ENCODE data around the gene ZNF205. TPM values are rescaled to one million over a fixed set of nuclear protein-coding genes. Genes with fewer than 3 reads are reported as not detected.
A peak's percentile ranks its signal among the peaks of the same experiment; 100 is the strongest.

ZNF205 gene
- total RNA-seq, 1 experiment from 2014 or later: 40.2 TPM

DNA sequence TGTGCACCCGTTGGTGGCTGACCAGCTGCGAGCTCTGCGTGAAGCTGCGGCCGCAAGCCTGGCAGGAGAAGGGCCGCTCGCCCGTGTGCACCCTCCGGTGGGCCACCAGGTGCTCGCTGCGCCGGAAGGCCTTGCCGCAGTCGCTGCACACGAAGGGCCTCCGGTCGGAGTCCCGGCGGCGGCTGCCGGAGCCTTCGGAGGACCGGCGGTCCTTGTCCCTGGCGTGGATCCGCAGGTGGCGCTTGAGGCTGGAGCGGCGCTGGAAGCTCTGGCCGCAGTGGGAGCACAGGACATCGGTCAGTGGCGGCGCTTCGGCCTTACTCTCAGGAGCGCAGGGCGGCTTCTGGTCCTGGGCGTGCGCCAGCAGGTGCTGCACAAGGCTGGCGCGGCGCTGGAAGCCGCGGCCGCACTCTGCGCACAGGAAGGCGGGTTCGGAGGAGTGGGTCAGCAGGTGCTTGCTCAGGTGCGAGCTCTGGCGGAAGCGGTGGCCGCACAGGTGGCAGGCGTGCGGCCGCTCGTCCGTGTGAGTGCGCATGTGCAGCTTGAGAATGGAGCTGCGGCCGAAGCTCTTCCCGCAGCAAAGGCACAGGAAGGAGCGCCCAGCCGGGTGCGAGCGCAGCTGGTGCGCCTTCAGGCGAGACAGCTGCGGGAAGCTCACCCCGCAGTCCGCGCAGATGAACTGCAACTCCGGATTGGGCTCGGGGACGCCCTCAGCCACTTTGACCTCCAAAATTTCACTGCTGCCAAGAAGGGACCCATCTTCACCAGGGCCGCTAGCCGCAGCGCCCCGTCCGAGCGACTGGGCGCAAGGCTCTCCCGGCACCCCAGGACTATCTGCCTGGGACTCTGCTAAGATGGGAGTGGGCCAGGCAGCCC is 22.4 kb upstream of the ZNF205 start:
- H3K36me3 ChIP-seq (replicated peaks; ENCODE audit: control insufficient read depth, insufficient read depth, low read length): peaks cover 27% of the 10 kb centered on the region
- DNase-seq: peak; percentile 54
- no peak overlapping the region for H3K4me3 ChIP-seq (ENCODE audit: insufficient read depth, low read depth, low read length)
- H3K27me3 ChIP-seq (ENCODE audit: control insufficient read depth, insufficient read depth, low read length): no peaks in the 10 kb centered on the region

DNA sequence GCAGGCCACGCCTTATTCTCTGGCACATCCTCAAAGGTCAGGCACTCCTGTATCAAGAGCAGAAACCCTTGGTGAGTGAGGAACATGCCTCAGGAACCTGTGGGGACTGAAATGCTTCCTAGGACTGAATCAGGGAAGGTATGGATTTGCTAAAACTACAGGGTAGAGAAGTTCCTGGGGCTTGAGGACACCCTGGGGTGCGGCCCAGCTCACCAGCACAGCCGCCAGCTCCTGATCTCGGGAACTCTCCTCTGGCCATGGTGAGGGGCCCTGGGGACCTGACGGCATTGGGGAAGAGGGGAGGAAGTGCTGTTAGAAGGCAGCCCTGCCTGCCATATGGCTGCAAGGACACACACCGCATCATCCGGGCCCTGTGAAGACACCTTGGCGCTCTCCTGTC is 20.8 kb upstream of the ZNF205 start:
- Histone ChIP-seq H3K36me3 (replicated peaks; ENCODE audit: control insufficient read depth, insufficient read depth, low read length) (peaks cover 31% of the 10 kb centered on the region), H3K27me3 (ENCODE audit: control insufficient read depth, insufficient read depth, low read length) (no peaks in the 10 kb centered on the region), H3K4me3 (ENCODE audit: insufficient read depth, low read depth, low read length) (no peak overlapping the region)
- no peak for DNase-seq

DNA sequence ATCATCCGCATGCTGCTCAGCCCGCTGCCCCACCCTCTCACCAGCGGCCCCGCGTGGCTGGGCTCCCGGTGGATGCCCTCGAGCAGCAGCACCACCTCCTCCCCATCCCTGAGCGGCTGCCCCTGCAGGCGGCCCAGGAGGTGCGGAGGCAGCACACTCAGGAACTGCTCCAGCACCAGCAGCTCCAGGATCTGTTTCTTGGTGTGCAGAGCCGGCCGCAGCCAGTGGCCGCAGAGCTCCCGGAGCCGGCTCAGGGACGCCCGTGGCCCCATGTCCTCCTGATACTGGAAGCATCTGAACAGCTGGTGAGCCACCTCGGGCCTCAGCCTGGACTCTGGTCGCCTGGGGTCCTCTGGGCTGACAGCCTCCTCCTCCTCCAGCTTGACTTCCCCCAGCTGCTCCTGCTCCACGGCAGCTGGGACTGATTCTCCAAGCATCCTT is 19.9 kb upstream of the ZNF205 start:
- Histone ChIP-seq H3K27me3 (ENCODE audit: control insufficient read depth, insufficient read depth, low read length) (no peaks in the 10 kb centered on the region), H3K4me3 (ENCODE audit: insufficient read depth, low read depth, low read length) (no peak overlapping the region), H3K36me3 (replicated peaks; ENCODE audit: control insufficient read depth, insufficient read depth, low read length) (peaks cover 31% of the 10 kb centered on the region)
- peak; percentile 54 for DNase-seq

- peak; percentile 88 for DNase-seq
Observed at GRCh38 chr16:3094289-3095027, 17.9 kb upstream of the ZNF205 start.

DNA sequence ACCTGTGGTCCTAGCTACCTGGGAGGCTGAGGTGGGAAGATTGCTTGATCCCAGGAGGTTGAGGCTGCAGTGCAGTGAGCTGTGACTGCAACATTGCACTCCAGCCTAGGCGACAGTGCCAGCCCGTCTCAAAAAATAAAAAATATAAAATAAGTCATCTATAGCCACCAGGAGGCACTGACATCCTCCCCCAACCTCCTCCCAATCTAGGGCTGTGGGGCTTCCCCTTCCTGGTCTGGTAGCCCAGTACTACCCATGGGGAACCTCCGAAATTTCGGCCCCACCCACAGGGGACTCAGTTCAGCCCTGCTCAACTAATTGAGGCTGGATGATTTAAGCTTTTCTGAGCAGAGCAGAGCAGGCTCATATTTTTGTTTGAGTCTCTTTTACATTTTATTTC is 16.5 kb upstream of the ZNF205 start:
- H3K36me3 ChIP-seq (replicated peaks; ENCODE audit: control insufficient read depth, insufficient read depth, low read length): peaks cover 21% of the 10 kb centered on the region
- H3K27me3 ChIP-seq (ENCODE audit: control insufficient read depth, insufficient read depth, low read length): no peaks in the 10 kb centered on the region
- DNase-seq: peak; percentile 80
- H3K4me3 ChIP-seq (ENCODE audit: insufficient read depth, low read depth, low read length): no peak overlapping the region

More at GRCh38 chr16:3094289-3095027, 17.9 kb upstream of the ZNF205 start:
- no peak overlapping the region for H3K4me3 ChIP-seq (ENCODE audit: insufficient read depth, low read depth, low read length)
- peaks cover 22% of the 10 kb centered on the region for H3K36me3 ChIP-seq (replicated peaks; ENCODE audit: control insufficient read depth, insufficient read depth, low read length)
- H3K27me3 ChIP-seq (ENCODE audit: control insufficient read depth, insufficient read depth, low read length): no peaks in the 10 kb centered on the region

DNA sequence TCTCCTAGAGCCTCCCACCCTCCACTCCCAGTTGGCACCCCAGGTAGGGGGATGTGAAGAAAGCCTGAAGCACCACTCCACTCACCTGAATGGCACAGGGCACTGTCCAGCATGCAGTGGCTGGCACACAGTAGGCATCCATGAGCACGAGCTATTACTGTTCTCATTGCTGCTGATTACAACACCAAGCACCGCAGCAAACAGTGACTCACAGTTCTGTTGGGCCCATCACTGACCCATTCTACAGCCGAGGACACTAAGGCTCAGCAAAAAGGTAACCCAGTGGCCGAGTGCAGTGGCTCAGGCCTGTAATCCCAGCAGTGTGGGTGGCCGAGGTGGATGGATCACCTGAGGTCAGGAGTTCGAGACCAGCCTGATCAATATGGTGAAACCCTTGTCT is 16.0 kb upstream of the ZNF205 start:
- peak; percentile 23 for DNase-seq
- Histone ChIP-seq H3K36me3 (replicated peaks; ENCODE audit: control insufficient read depth, insufficient read depth, low read length) (peaks cover 16% of the 10 kb centered on the region), H3K4me3 (ENCODE audit: insufficient read depth, low read depth, low read length) (no peak overlapping the region), H3K27me3 (ENCODE audit: control insufficient read depth, insufficient read depth, low read length) (no peaks in the 10 kb centered on the region)

DNA sequence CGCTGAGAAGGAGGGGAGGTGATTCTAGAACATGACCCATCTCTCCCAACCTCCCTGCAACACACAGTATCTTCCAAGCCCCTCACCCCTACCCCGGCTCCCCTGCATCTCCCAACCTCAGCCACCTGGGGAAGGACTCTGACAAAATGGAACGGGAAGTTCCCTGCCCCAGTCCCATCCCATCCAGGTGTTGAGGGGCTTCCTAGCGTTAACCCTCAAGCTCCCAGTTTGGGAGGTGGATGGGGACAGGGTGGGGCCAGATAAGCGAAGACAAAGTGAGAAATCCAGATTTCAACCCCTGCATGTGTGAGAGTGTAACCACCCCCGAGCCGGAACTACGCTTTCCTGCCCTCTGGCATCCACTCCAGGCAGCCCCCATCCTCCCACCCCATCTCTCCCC is 15.1 kb upstream of the ZNF205 start:
- H3K36me3 ChIP-seq (replicated peaks; ENCODE audit: control insufficient read depth, insufficient read depth, low read length): peaks cover 9% of the 10 kb centered on the region
- H3K4me3 ChIP-seq (ENCODE audit: insufficient read depth, low read depth, low read length): peak overlapping the region; percentile 89
- no peaks in the 10 kb centered on the region for H3K27me3 ChIP-seq (ENCODE audit: control insufficient read depth, insufficient read depth, low read length)
- DNase-seq: peak; percentile 68

DNA sequence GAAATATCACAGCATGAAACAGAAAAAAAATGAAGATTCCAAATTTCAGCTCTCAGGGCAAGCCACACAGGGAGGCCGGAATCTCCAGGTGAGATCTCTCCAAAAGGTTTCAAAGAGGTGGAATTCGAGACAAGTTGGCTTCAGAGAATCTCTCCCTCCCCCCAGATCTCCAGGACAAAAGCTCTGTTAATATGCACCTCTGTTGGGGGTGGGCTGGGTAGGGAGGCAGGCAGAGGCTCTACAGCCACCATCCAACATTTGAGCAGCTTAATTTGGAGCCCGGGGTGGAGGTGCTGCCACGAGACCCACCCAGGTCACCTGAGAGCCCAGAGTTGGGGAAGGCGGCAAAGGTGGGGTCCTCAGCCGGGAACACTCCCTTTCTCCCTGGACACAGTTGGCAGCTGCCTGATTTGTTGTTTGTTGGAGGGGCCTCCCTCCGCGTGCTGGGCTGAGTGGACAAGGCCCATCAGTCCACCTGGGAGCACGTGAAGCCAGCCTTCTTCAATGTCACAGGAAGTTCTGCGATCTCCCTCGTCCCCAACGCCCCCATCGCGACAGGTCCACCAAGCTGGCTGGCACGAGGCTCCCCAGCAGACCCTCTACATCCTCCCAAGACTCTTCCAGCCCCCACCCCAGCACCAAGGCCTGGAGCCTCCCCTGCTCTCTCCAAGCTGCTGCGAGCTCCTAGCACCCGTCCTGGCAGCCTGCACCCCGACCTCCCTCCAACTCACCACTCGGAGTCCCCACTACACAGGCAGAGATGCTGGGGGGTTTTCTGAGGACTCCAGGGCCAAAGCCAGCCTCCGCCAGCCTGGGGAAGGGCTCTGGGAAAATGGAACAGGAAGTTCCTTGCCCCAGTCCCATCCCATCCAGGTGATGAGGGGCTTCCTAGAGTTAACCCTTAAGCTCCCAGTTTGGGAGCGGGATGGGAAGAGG is 13.7 kb upstream of the ZNF205 start, which contains the start of gene ZSCAN10:
TSS of gene ZSCAN10 (minus strand) at position 836 of the 936 bp plus-strand sequence. CDS start 6,357 bp downstream, outside the sequence.
- peaks cover 4% of the 10 kb centered on the region for H3K36me3 ChIP-seq (replicated peaks; ENCODE audit: control insufficient read depth, insufficient read depth, low read length)
- H3K4me3 ChIP-seq (ENCODE audit: insufficient read depth, low read depth, low read length): peak within 1 kb of the TSS; percentile 89
- H3K27me3 ChIP-seq (ENCODE audit: control insufficient read depth, insufficient read depth, low read length): no peaks in the 10 kb centered on the region
- peak; percentile 92 for DNase-seq

- Histone ChIP-seq H3K27me3 (ENCODE audit: control insufficient read depth, insufficient read depth, low read length) (no peaks in the 10 kb centered on the region), H3K4me3 (ENCODE audit: insufficient read depth, low read depth, low read length) (peak overlapping the region; percentile 89), H3K36me3 (replicated peaks; ENCODE audit: control insufficient read depth, insufficient read depth, low read length) (peaks cover 4% of the 10 kb centered on the region)
- no peak for DNase-seq
Observed at GRCh38 chr16:3099395-3099731, 13.0 kb upstream of the ZNF205 start.

DNA sequence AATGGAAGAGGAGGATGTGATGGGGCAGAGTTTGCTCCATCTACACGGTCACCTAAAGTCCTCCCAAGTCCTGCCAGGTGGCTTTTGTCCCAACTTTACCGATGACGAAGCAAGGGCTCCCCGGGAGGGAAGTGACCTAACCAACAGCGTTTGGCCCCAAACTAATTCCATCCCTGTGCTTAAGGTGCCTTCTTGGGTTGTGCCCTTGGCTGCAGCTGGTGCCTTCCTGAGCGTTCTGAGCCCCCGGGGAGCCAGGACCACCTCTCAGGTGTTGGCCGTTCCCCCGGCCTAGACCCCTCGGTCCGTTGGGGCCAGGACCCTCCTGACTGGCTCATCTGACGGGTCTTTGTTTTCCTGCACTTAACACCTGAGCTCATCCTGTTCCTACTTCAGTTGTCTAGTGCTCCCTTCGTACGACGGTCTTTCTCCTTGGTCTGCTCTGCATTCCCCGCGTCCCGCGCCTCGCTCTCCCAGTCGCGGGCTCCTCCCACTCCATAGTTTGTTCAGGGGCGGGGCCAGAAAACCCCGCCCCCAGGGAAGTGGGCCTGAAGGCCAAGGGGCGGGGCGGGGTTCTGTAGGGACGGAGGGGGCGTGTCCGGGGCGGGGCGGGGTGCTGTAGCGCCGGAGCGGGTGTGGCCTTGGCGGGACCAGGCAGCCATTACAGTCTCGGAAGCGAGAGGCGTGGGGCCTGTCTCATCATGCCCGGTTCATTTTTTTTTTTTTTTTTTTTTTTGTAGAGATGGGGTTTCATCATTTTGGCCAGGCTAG is 12.5 kb upstream of the ZNF205 start:
- peaks cover 4% of the 10 kb centered on the region for H3K36me3 ChIP-seq (replicated peaks; ENCODE audit: control insufficient read depth, insufficient read depth, low read length)
- peak; percentile 98 for DNase-seq
- H3K4me3 ChIP-seq (ENCODE audit: insufficient read depth, low read depth, low read length): peak overlapping the region; percentile 89
- no peaks in the 10 kb centered on the region for H3K27me3 ChIP-seq (ENCODE audit: control insufficient read depth, insufficient read depth, low read length)

GRCh38 chr16:3101018-3101840 is 11.2 kb upstream of the ZNF205 start:
- H3K4me3 ChIP-seq (ENCODE audit: insufficient read depth, low read depth, low read length): no peak overlapping the region
- peak; percentile 81 for DNase-seq
- H3K36me3 ChIP-seq (replicated peaks; ENCODE audit: control insufficient read depth, insufficient read depth, low read length): peaks cover 3% of the 10 kb centered on the region
- H3K27me3 ChIP-seq (ENCODE audit: control insufficient read depth, insufficient read depth, low read length): no peaks in the 10 kb centered on the region

- H3K27me3 ChIP-seq (ENCODE audit: control insufficient read depth, insufficient read depth, low read length): no peaks in the 10 kb centered on the region
- no peaks in the 10 kb centered on the region; the same call in 1 of the 2 replicates for H3K36me3 ChIP-seq (replicated peaks; ENCODE audit: control insufficient read depth, insufficient read depth, low read length)
- DNase-seq: peak; percentile 86
- H3K4me3 ChIP-seq (ENCODE audit: insufficient read depth, low read depth, low read length): no peak overlapping the region
Observed at GRCh38 chr16:3101841-3102470, 10.4 kb upstream of the ZNF205 start.
